Osteocyte (in vitro differentiated cells): ENCODE data around the gene EID2. TPM values are rescaled to one million over a fixed set of nuclear protein-coding genes. Genes with fewer than 3 reads are reported as not detected.
A peak's percentile ranks its signal among the peaks of the same experiment; 100 is the strongest.

Experiments used
- DNase-seq: peaks from one replicate; pipeline ENCODE4 v3.0.0; 2021; ENCODE audit warnings: mixed read lengths; ENCODE audit not compliant: unreplicated experiment; ENCODE audit errors: extremely low spot score
- H3K27ac Mint-ChIP-seq: one replicate; pipeline ENCODE4 v1.8.0; 2021; ENCODE audit warnings: mild to moderate bottlenecking, mixed read lengths; ENCODE audit not compliant: unreplicated experiment
- H3K27me3 Mint-ChIP-seq: one replicate; pipeline ENCODE4 v1.8.0; 2021; ENCODE audit warnings: mixed read lengths; ENCODE audit not compliant: unreplicated experiment
- H3K36me3 Mint-ChIP-seq: one replicate; pipeline ENCODE4 v1.8.0; 2021; ENCODE audit warnings: mixed read lengths; ENCODE audit not compliant: unreplicated experiment
- H3K4me1 Mint-ChIP-seq: one replicate; pipeline ENCODE4 v1.8.0; 2021; ENCODE audit warnings: mixed read lengths; ENCODE audit not compliant: unreplicated experiment
- H3K4me3 Mint-ChIP-seq: one replicate; pipeline ENCODE4 v1.8.0; 2021; ENCODE audit warnings: mild to moderate bottlenecking, moderate library complexity, mixed read lengths; ENCODE audit not compliant: unreplicated experiment
- H3K9me3 Mint-ChIP-seq: one replicate; pipeline ENCODE4 v1.8.0; 2021; ENCODE audit warnings: mixed read lengths; ENCODE audit not compliant: unreplicated experiment
- total RNA-seq: library from RNA; stranded (reverse); gene quantifications from 2 replicates; pipeline ENCODE4 v1.2.1, GENCODE V29; 2021
- TF ChIP-seq, protein P1 (sequence below): fragments of 200-600 bp; sonication (generic); IDR thresholded peaks from 2 replicates; pipeline ENCODE4 v1.5.0; 2021; ENCODE audit warnings: antibody characterized with exemption, mild to moderate bottlenecking, moderate library complexity

The EID2 gene
- total RNA-seq, 1 donor from 2014 or later: 18.1 TPM

- no peaks in the 10 kb centered on the region for H3K36me3 Mint-ChIP-seq
- H3K27ac Mint-ChIP-seq: no peak overlapping the region
- peaks cover 28% of the 10 kb centered on the region for H3K27me3 Mint-ChIP-seq
- H3K4me3 Mint-ChIP-seq: no peak overlapping the region
- no peaks in the 10 kb centered on the region for H3K9me3 Mint-ChIP-seq
- DNase-seq: peak; percentile 1
- TF ChIP-seq, protein P1, sequence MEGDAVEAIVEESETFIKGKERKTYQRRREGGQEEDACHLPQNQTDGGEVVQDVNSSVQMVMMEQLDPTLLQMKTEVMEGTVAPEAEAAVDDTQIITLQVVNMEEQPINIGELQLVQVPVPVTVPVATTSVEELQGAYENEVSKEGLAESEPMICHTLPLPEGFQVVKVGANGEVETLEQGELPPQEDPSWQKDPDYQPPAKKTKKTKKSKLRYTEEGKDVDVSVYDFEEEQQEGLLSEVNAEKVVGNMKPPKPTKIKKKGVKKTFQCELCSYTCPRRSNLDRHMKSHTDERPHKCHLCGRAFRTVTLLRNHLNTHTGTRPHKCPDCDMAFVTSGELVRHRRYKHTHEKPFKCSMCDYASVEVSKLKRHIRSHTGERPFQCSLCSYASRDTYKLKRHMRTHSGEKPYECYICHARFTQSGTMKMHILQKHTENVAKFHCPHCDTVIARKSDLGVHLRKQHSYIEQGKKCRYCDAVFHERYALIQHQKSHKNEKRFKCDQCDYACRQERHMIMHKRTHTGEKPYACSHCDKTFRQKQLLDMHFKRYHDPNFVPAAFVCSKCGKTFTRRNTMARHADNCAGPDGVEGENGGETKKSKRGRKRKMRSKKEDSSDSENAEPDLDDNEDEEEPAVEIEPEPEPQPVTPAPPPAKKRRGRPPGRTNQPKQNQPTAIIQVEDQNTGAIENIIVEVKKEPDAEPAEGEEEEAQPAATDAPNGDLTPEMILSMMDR: no peak
- H3K4me1 Mint-ChIP-seq: peaks cover 5% of the 10 kb centered on the region
These were observed 5.0 kb upstream of the EID2 start for GRCh38 chr19:39544911-39545310.

GRCh38 chr19:39544226-39544903 is 4.4 kb upstream of the EID2 start:
- TF ChIP-seq, protein P1: no peak
- peaks cover 28% of the 10 kb centered on the region for H3K27me3 Mint-ChIP-seq
- H3K36me3 Mint-ChIP-seq: no peaks in the 10 kb centered on the region
- no peaks in the 10 kb centered on the region for H3K9me3 Mint-ChIP-seq
- H3K27ac Mint-ChIP-seq: peak overlapping the region; percentile 6
- H3K4me1 Mint-ChIP-seq: peaks cover 5% of the 10 kb centered on the region
- DNase-seq: peak; percentile 7
- H3K4me3 Mint-ChIP-seq: no peak overlapping the region

- Mint-ChIP-seq H3K27me3 (peaks cover 28% of the 10 kb centered on the region), H3K4me3 (no peak overlapping the region), H3K36me3 (no peaks in the 10 kb centered on the region), H3K4me1 (peaks cover 14% of the 10 kb centered on the region), H3K27ac (no peak overlapping the region), H3K9me3 (no peaks in the 10 kb centered on the region)
- DNase-seq: no peak
- TF ChIP-seq, protein P1: no peak
These were observed 3.5 kb upstream of the EID2 start for GRCh38 chr19:39543477-39543857.

DNA sequence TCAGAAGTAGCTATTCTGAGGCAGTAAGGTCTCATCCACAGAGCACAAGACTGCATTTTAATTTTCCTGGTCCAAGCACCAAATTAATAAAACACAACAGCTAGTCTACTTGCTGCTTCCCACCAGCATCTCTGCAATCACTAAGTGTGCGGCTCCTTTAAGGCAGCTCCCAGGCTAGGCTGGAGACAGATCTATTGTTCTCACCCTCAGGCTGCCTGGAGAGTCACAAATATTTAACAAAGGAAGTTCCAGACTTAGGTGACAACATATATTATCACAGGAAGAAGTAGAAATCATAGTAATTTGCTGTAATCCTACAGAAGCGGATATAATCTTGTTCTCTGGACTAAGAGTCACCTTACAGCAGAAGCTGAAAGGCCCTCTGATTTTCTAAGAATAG is 2.2 kb upstream of the EID2 start:
- Mint-ChIP-seq H3K9me3 (no peaks in the 10 kb centered on the region), H3K27ac (no peak overlapping the region), H3K4me3 (no peak overlapping the region), H3K4me1 (peaks cover 20% of the 10 kb centered on the region), H3K27me3 (peaks cover 27% of the 10 kb centered on the region), H3K36me3 (no peaks in the 10 kb centered on the region)
- peak; percentile 15 for DNase-seq
- TF ChIP-seq, protein P1: no peak

DNA sequence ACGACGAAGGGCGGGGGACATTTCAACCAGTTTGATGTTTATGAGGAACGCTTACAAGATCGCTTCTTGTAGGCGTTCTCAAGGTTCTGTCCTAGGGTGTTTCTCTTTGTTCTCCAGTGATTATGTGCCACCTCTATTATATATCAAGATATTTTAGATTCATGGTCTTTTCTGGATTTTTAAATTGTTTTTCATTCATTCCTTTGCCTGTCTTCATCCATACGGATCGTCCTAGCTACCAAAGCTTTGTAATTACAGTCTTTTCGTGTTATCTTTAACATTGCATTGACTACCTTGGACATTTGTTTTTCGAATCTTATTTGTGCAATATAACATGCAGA is 342 bp upstream of the EID2 start:
- Mint-ChIP-seq H3K4me1 (peaks cover 20% of the 10 kb centered on the region), H3K9me3 (no peaks in the 10 kb centered on the region), H3K36me3 (no peaks in the 10 kb centered on the region), H3K27ac (peak overlapping the region; percentile 97), H3K27me3 (peaks cover 15% of the 10 kb centered on the region), H3K4me3 (peak overlapping the region; percentile 92)
- TF ChIP-seq, protein P1: no peak
- no peak for DNase-seq
